H9 (cell line): Measurements from ENCODE around the gene FOLR1. TPM values are rescaled to one million over a fixed set of nuclear protein-coding genes. Genes with fewer than 3 reads are reported as not detected.

Experiments used
- DNase-seq: peaks from one replicate; pipeline ENCODE4 v3.0.0-alpha.2; 2017
- H2AFZ ChIP-seq: one replicate; pipeline ENCODE4 v1.6.1; 2013; ENCODE audit warnings: mild to moderate bottlenecking, low read length, control low read depth, moderate library complexity
- H2AK5ac ChIP-seq: 2 replicates; pipeline ENCODE4 v1.6.1; 2013; ENCODE audit warnings: low read length, control low read depth, mixed read lengths; ENCODE audit not compliant: insufficient read length
- H2BK120ac ChIP-seq: one replicate; pipeline ENCODE4 v1.6.1; 2013; ENCODE audit warnings: low read depth, mild to moderate bottlenecking, low read length, control low read depth, inconsistent platforms; ENCODE audit not compliant: poor library complexity, severe bottlenecking
- H2BK12ac ChIP-seq: 2 replicates; pipeline ENCODE4 v1.6.1; 2013; ENCODE audit warnings: low read length, control low read depth, mixed read lengths, low read depth; ENCODE audit not compliant: insufficient read length
- H2BK15ac ChIP-seq: 2 replicates; pipeline ENCODE4 v1.6.1; 2013; ENCODE audit warnings: low read depth, low read length, control low read depth
- H2BK20ac ChIP-seq: one replicate; pipeline ENCODE4 v1.6.1; 2013; ENCODE audit warnings: low read depth, mild to moderate bottlenecking, low read length, control low read depth, inconsistent platforms; ENCODE audit not compliant: poor library complexity, severe bottlenecking
- H2BK5ac ChIP-seq: 2 replicates; pipeline ENCODE4 v1.6.1; 2013; ENCODE audit warnings: low read length, control low read depth, mixed read lengths; ENCODE audit not compliant: insufficient read length
- H3K14ac ChIP-seq: 2 replicates; pipeline ENCODE4 v1.6.1; 2013; ENCODE audit warnings: low read length, control low read depth; ENCODE audit not compliant: insufficient read depth
- H3K18ac ChIP-seq: 2 replicates; pipeline ENCODE4 v1.6.1; 2013; ENCODE audit warnings: low read depth, mild to moderate bottlenecking, mixed read lengths, low read length, control low read depth; ENCODE audit not compliant: insufficient read length
- H3K23ac ChIP-seq: 2 replicates; pipeline ENCODE4 v1.6.1; 2013; ENCODE audit warnings: low read length, control low read depth, mixed read lengths, low read depth; ENCODE audit not compliant: insufficient read length
- H3K23me2 ChIP-seq: 2 replicates; pipeline ENCODE4 v1.6.1; 2013; ENCODE audit warnings: low read depth, mild to moderate bottlenecking, mixed read lengths, low read length, control low read depth; ENCODE audit not compliant: insufficient read length, poor library complexity, severe bottlenecking
- H3K27ac ChIP-seq: 2 replicates; pipeline ENCODE4 v1.5.1; 2013; ENCODE audit warnings: low read length, control low read depth, mixed read lengths, low read depth; ENCODE audit not compliant: insufficient read length
- H3K27me3 ChIP-seq: 2 replicates; pipeline ENCODE4 v1.6.1; 2013; ENCODE audit warnings: low read length, control low read depth, inconsistent platforms; ENCODE audit not compliant: insufficient read depth
- H3K4ac ChIP-seq: 2 replicates; pipeline ENCODE4 v1.6.1; 2013; ENCODE audit warnings: low read depth, mild to moderate bottlenecking, control low read depth, inconsistent platforms, low read length, moderate library complexity
- H3K4me1 ChIP-seq: 2 replicates; pipeline ENCODE4 v1.6.1; 2013; ENCODE audit warnings: low read length, control low read depth, inconsistent platforms; ENCODE audit not compliant: insufficient read depth
- H3K4me2 ChIP-seq: 2 replicates; pipeline ENCODE4 v1.6.1; 2013; ENCODE audit warnings: low read length, control low read depth, mixed read lengths; ENCODE audit not compliant: insufficient read length, insufficient read depth
- H3K56ac ChIP-seq: 2 replicates; pipeline ENCODE4 v1.6.1; 2013; ENCODE audit warnings: low read depth, mild to moderate bottlenecking, mixed read lengths, low read length, control low read depth; ENCODE audit not compliant: insufficient read length
- H3K79me1 ChIP-seq: 2 replicates; pipeline ENCODE4 v1.6.1; 2013; ENCODE audit warnings: low read depth, mild to moderate bottlenecking, moderate library complexity, low read length, control low read depth, inconsistent platforms; ENCODE audit not compliant: insufficient read depth, poor library complexity, severe bottlenecking
- H3K79me2 ChIP-seq: 2 replicates; pipeline ENCODE4 v1.6.1; 2013; ENCODE audit warnings: low read length, control low read depth, inconsistent platforms; ENCODE audit not compliant: insufficient read depth
- H3K9ac ChIP-seq: 2 replicates; pipeline ENCODE4 v1.6.1; 2013; ENCODE audit warnings: low read length, control low read depth, mixed read lengths; ENCODE audit not compliant: insufficient read length; ENCODE audit errors: extremely low read depth
- H3K9me3 ChIP-seq: one replicate; pipeline ENCODE4 v1.6.1; 2013; ENCODE audit warnings: low read depth, low read length, inconsistent platforms; ENCODE audit not compliant: control insufficient read depth
- H3T11ph ChIP-seq: one replicate; pipeline ENCODE4 v1.6.1; 2013; ENCODE audit warnings: mild to moderate bottlenecking, low read length, control low read depth, inconsistent platforms
- H4K20me1 ChIP-seq: one replicate; pipeline ENCODE4 v1.6.1; 2013; ENCODE audit not compliant: control insufficient read depth, insufficient read length, insufficient read depth
- H4K5ac ChIP-seq: 2 replicates; pipeline ENCODE4 v1.6.1; 2013; ENCODE audit warnings: low read depth, mild to moderate bottlenecking, mixed read lengths, low read length, control low read depth; ENCODE audit not compliant: insufficient read length
- H4K8ac ChIP-seq: replicated peaks from 2 replicates; pipeline ENCODE4 v1.6.1; 2013; ENCODE audit warnings: low read length, control low read depth, mixed read lengths, low read depth; ENCODE audit not compliant: insufficient read length
- H4K91ac ChIP-seq: 2 replicates; pipeline ENCODE4 v1.6.1; 2013; ENCODE audit warnings: low read depth, mild to moderate bottlenecking, moderate library complexity, mixed read lengths, low read length, control low read depth; ENCODE audit not compliant: insufficient read length
- H3K27ac Mint-ChIP-seq, 3 experiments: 2 replicates in 2 of 3; 3 replicates in 1 of 3; pipeline ENCODE4 v1.8.0; 2020 to 2021; ENCODE audit warnings: mixed read lengths in 3 of 3, mild to moderate bottlenecking in 1 of 3, moderate library complexity in 1 of 3
- H3K27me3 Mint-ChIP-seq: 2 replicates; pipeline ENCODE4 v1.8.0; 2021; ENCODE audit warnings: low read depth, mild to moderate bottlenecking, moderate library complexity, mixed read lengths
- H3K36me3 Mint-ChIP-seq, 3 experiments: 2 replicates in 2 of 3; 3 replicates in 1 of 3; pipeline ENCODE4 v1.8.0; 2020 to 2021; ENCODE audit warnings: low read depth in 3 of 3, mixed read lengths in 3 of 3; ENCODE audit not compliant: insufficient read depth in 1 of 3
- H3K4me1 Mint-ChIP-seq, 2 experiments: 2 replicates each; pipeline ENCODE4 v1.8.0; 2020; ENCODE audit warnings: mixed read lengths in 2 of 2
- H3K4me3 Mint-ChIP-seq, 2 experiments: 2 replicates in 1 of 2; 3 replicates in 1 of 2; pipeline ENCODE4 v1.8.0; 2020 to 2021; ENCODE audit warnings: mild to moderate bottlenecking in 2 of 2, mixed read lengths in 2 of 2, moderate library complexity in 1 of 2
- H3K9me3 Mint-ChIP-seq, 2 experiments: 2 replicates in 1 of 2; 3 replicates in 1 of 2; pipeline ENCODE4 v1.8.0; 2020; ENCODE audit warnings: mild to moderate bottlenecking in 2 of 2, mixed read lengths in 2 of 2, moderate library complexity in 1 of 2
- CTCF ChIP-seq: fragments of 200-600 bp; sonication (generic); conservative IDR thresholded peaks from 3 replicates; pipeline ENCODE4 v1.8.0; 2021; ENCODE audit warnings: antibody characterized with exemption, mild to moderate bottlenecking
- WGBS: extraction: QIAGEN DNeasy Blood & Tissue Kit; methylation state at CpG from one replicate; pipeline ENCODE4 v1.1.7; 2013; ENCODE audit warnings: missing lambda C conversion rate, low lambda C conversion rate, mixed read lengths; ENCODE audit not compliant: insufficient read length; ENCODE audit errors: extremely low coverage; 5-methylcytosine and 5-hydroxymethylcytosine counted together
- total RNA-seq: library from RNA; stranded (reverse); gene quantifications from 2 replicates; pipeline ENCODE4 v1.2.1, GENCODE V29; 2021

The FOLR1 gene
- total RNA-seq, 1 experiment from 2014 or later, result 0.92 TPM

GRCh38 chr11:72236083-72236697, 44.2 kb downstream of the FOLR1 start:
- Mint-ChIP-seq H3K9me3 (peaks cover 0 to 3% of the 10 kb centered on the region in 2 experiments; a peak in 2 of 5 replicates), H3K36me3 (peaks cover 23 to 69% (median 51%) of the 10 kb centered on the region in 3 experiments; a peak in 6 of 7 replicates), H3K27me3 (peaks cover 15% of the 10 kb centered on the region), H3K4me1 (peaks cover 21 to 27% of the 10 kb centered on the region in 2 experiments), H3K27ac (peak overlapping the region in 1 of 3 experiments; percentile 55; a peak in 2 of 7 replicates), H3K4me3 (no peak overlapping the region)
- Histone ChIP-seq H3K14ac (no peak overlapping the region), H4K5ac (no peak overlapping the region), H4K20me1 (peaks cover 2% of the 10 kb centered on the region), H3K4me2 (no peak overlapping the region), H4K91ac (no peak overlapping the region), H2BK20ac (no peak overlapping the region), H3K9me3 (no peaks in the 10 kb centered on the region), H3K56ac (no peak overlapping the region), H2AK5ac (no peak overlapping the region), H3K23me2 (peaks cover 18% of the 10 kb centered on the region), H2AFZ (no peak overlapping the region), H3K4me1 (peaks cover 5% of the 10 kb centered on the region; the same call in 1 of the 2 replicates), H4K8ac (no peak overlapping the region), H3T11ph (no peak overlapping the region), H3K23ac (no peak overlapping the region), H3K4ac (no peak overlapping the region), H3K79me2 (no peaks in the 10 kb centered on the region), H2BK12ac (no peak overlapping the region), H2BK5ac (no peak overlapping the region), H2BK120ac (no peak overlapping the region), H3K27ac (no peak overlapping the region), H3K27me3 (peaks cover 21% of the 10 kb centered on the region), H3K9ac (no peak overlapping the region), H3K18ac (no peak overlapping the region), H3K79me1 (no peaks in the 10 kb centered on the region), H2BK15ac (no peak overlapping the region)
- DNase-seq, result no peak
- no CpG with 5 or more reads among the region's 4 CpGs for WGBS
- TF ChIP-seq CTCF, result no peak
